Measurements from ENCODE around the gene IGLL1. TPM values are rescaled to one million over a fixed set of nuclear protein-coding genes. Genes with fewer than 3 reads are reported as not detected.

The IGLL1 gene
- total and polyA plus RNA-seq, 4 donors: 17.4 TPM; not detected in 3

GRCh38 chr22:23551385-23551784 is 28.7 kb downstream of the IGLL1 start:
- Histone ChIP-seq H3K36me3 (ENCODE audit: control insufficient read depth in 4 of 4, insufficient read depth in 3 of 4, low read depth in 1 of 4, low read length in 3 of 4) (no peaks in the 10 kb centered on the region), H3K4me1 (ENCODE audit: control insufficient read depth in 4 of 4, insufficient read depth in 4 of 4, low read length in 3 of 4) (no peaks in the 10 kb centered on the region), H3K4me3 (ENCODE audit: low read depth in 1 of 3, low read length in 3 of 3) (no peak overlapping the region), H3K9ac (ENCODE audit: low read depth in 1 of 2, low read length in 2 of 2) (no peak overlapping the region), H3K9me3 (ENCODE audit: control insufficient read depth in 4 of 4, low read length in 3 of 4) (no peaks in the 10 kb centered on the region), H3K27me3 (ENCODE audit: control insufficient read depth in 4 of 4, insufficient read depth in 4 of 4, low read length in 3 of 4) (peaks cover 0 to 3% (median 0%) of the 10 kb centered on the region in 4 donors), H3K27ac (ENCODE audit: low read depth in 1 of 2, low read length in 2 of 2) (no peak overlapping the region)
- TF ChIP-seq RXRA (IDR thresholded peaks at IDR 0.05) (no peak), MAX (IDR thresholded peaks at IDR 0.05) (no peak), HNF4A (conservative IDR thresholded peaks at IDR 0.05) (no peak), SP1 (IDR thresholded peaks at IDR 0.05) (no peak), FOXA1 (IDR thresholded peaks at IDR 0.05) (no peak), YY1 (IDR thresholded peaks at IDR 0.05) (no peak)
- TF ChIP-seq, protein P1, sequence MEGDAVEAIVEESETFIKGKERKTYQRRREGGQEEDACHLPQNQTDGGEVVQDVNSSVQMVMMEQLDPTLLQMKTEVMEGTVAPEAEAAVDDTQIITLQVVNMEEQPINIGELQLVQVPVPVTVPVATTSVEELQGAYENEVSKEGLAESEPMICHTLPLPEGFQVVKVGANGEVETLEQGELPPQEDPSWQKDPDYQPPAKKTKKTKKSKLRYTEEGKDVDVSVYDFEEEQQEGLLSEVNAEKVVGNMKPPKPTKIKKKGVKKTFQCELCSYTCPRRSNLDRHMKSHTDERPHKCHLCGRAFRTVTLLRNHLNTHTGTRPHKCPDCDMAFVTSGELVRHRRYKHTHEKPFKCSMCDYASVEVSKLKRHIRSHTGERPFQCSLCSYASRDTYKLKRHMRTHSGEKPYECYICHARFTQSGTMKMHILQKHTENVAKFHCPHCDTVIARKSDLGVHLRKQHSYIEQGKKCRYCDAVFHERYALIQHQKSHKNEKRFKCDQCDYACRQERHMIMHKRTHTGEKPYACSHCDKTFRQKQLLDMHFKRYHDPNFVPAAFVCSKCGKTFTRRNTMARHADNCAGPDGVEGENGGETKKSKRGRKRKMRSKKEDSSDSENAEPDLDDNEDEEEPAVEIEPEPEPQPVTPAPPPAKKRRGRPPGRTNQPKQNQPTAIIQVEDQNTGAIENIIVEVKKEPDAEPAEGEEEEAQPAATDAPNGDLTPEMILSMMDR (IDR thresholded peaks at IDR 0.05; ENCODE audit: low read depth, low read length, missing input control): no peak
- no peak for DNase-seq (ENCODE audit: low spot score)

DNA sequence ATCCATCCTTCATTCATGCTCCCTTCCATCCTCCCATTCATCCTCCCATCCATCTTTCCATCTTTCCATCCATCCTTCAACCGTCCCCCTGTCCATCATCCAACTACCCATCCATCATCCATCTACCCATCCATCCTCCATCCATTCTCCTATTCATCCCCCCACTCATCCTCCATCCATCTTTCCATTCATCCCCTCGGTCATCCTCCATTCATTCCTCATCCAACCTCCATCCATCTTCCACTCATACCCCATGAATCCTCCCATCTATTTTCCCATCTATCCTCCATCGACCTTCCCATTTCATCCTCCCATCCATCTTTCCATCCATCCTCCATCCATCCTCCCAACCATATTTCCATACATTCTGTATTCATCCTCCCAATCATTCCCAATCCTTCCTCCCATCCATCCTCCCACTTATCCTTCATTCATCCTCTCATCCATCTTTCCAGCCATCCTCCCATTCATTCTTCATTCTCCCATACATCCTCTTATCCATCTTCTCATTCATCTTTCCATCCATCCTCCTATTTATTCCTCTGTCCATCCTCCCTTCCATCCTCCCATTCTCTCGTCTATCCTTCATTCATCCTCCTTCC is 29.9 kb downstream of the IGLL1 start:
- Histone ChIP-seq H3K27ac (ENCODE audit: low read depth in 1 of 2, low read length in 2 of 2) (no peak overlapping the region), H3K36me3 (ENCODE audit: control insufficient read depth in 4 of 4, insufficient read depth in 3 of 4, low read depth in 1 of 4, low read length in 3 of 4) (no peaks in the 10 kb centered on the region), H3K4me1 (ENCODE audit: control insufficient read depth in 4 of 4, insufficient read depth in 4 of 4, low read length in 3 of 4) (no peaks in the 10 kb centered on the region), H3K9ac (ENCODE audit: low read depth in 1 of 2, low read length in 2 of 2) (no peak overlapping the region), H3K27me3 (ENCODE audit: control insufficient read depth in 4 of 4, insufficient read depth in 4 of 4, low read length in 3 of 4) (peaks cover 0 to 3% (median 0%) of the 10 kb centered on the region in 4 donors), H3K4me3 (ENCODE audit: low read depth in 1 of 3, low read length in 3 of 3) (no peak overlapping the region), H3K9me3 (ENCODE audit: control insufficient read depth in 4 of 4, low read length in 3 of 4) (no peaks in the 10 kb centered on the region)
- DNase-seq (ENCODE audit: low spot score): no peak
- TF ChIP-seq HNF4G (IDR thresholded peaks at IDR 0.05): no peak
- no peak for TF ChIP-seq GABPA (IDR thresholded peaks at IDR 0.05 in 1 of 2, conservative IDR thresholded peaks at IDR 0.05 in 1 of 2)
- no peak for TF ChIP-seq RAD21 (IDR thresholded peaks at IDR 0.05)
- TF ChIP-seq FOXA1 (IDR thresholded peaks at IDR 0.05): no peak
- no peak for TF ChIP-seq RXRA (IDR thresholded peaks at IDR 0.05)
- TF ChIP-seq YY1 (IDR thresholded peaks at IDR 0.05): no peak
- no peak for TF ChIP-seq FOXA2 (IDR thresholded peaks at IDR 0.05)
- TF ChIP-seq, protein P2, sequence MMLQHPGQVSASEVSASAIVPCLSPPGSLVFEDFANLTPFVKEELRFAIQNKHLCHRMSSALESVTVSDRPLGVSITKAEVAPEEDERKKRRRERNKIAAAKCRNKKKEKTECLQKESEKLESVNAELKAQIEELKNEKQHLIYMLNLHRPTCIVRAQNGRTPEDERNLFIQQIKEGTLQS (IDR thresholded peaks at IDR 0.05): no peak
- TF ChIP-seq, protein P1 (IDR thresholded peaks at IDR 0.05; ENCODE audit: low read depth, low read length, missing input control): no peak
- WGBS: 83% methylated on average over 4 of the region's 4 CpGs

GRCh38 chr22:23549198-23549595 is 30.9 kb downstream of the IGLL1 start:
- H3K4me1 ChIP-seq (ENCODE audit: control insufficient read depth in 4 of 4, insufficient read depth in 4 of 4, low read length in 3 of 4): no peaks in the 10 kb centered on the region
- peaks cover 0 to 3% (median 0%) of the 10 kb centered on the region in 4 donors for H3K27me3 ChIP-seq (ENCODE audit: control insufficient read depth in 4 of 4, insufficient read depth in 4 of 4, low read length in 3 of 4)
- no peak overlapping the region for H3K9ac ChIP-seq (ENCODE audit: low read depth in 1 of 2, low read length in 2 of 2)
- H3K4me3 ChIP-seq (ENCODE audit: low read depth in 1 of 3, low read length in 3 of 3): no peak overlapping the region
- H3K27ac ChIP-seq (ENCODE audit: low read depth in 1 of 2, low read length in 2 of 2): no peak overlapping the region
- 78% methylated on average over 5 of the region's 5 CpGs for WGBS
- TF ChIP-seq GABPA (IDR thresholded peaks at IDR 0.05 in 1 of 2, conservative IDR thresholded peaks at IDR 0.05 in 1 of 2) (no peak), ZBTB33 (IDR thresholded peaks at IDR 0.05) (no peak), TAF1 (conservative IDR thresholded peaks at IDR 0.05) (no peak), EGR1 (IDR thresholded peaks at IDR 0.05; ENCODE audit: low read depth in 2 of 2) (no peak), HNF4G (IDR thresholded peaks at IDR 0.05) (no peak)
- DNase-seq (ENCODE audit: low spot score): no peak
- H3K36me3 ChIP-seq (ENCODE audit: control insufficient read depth in 4 of 4, insufficient read depth in 3 of 4, low read depth in 1 of 4, low read length in 3 of 4): no peaks in the 10 kb centered on the region
- H3K9me3 ChIP-seq (ENCODE audit: control insufficient read depth in 4 of 4, low read length in 3 of 4): no peaks in the 10 kb centered on the region

Data from liver (tissue), 9 donors.